Left ventricle myocardium superior (tissue), 1 donor: ENCODE measurements around the gene GPR176. TPM values are rescaled to one million over a fixed set of nuclear protein-coding genes. Genes with fewer than 3 reads are reported as not detected.

Experiments used
- ATAC-seq: fragments of 200-7000 bp; cut with Tn5 transposase; one replicate; pipeline ENCODE4 v1.9.1; 2020; ENCODE audit warnings: mild to moderate bottlenecking, moderate library complexity
- DNase-seq: peaks from one replicate; pipeline ENCODE4 v3.0.0-alpha.2; 2020
- intact Hi-C: fragments of 100-400 bp; cut with micrococcal nuclease; formaldehyde crosslinking; loops from one replicate; pipeline ENCODE4 v1.11.0; 2022
- total RNA-seq: library from RNA; stranded (reverse); fragmentation: NEBNext Ultra II Directional; extraction: Animal tissue kit (Norgen Biotek cat#: 25700); gene quantifications from one replicate; pipeline ENCODE4 v1.2.1, GENCODE V29; 2021
- donor health status: DM: no; HTN: yes; CAD: no; lungs with severe emphysema.

The GPR176 gene
- total RNA-seq, 1 donor from 2014 or later: 1.5 TPM

DNA sequence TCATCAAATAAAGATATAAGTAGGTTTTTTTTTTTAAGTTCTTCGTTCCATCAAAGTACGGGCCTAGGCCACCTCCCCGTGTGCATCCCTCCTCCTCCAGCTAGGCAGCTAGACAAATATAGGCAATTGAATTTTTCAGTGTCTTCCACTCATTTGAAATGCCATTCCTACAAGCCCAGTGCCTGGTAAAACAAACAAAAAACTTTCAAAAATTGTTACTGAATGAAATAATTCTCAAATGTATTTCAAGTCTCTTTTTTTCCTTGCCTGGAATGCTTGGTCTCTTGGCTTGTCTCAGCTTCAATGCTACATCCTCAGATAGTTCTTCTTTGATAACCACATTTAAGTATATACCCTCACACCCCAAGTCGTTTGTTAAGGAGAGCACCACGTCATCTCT is 17.6 kb upstream of the GPR176 start:
- DNase-seq (no peak), ATAC-seq (no peak)
- intact Hi-C loops: loop anchor here (10.0 kb wide), 1 partner anchor 153 kb away; the partner anchor contains the start of gene FSIP1

- DNase-seq: no peak
- intact Hi-C loops: loop anchor here (10.0 kb wide), 1 partner anchor 152 kb away; the partner anchor contains the start of gene FSIP1
- ATAC-seq: no peak
These were observed 16.6 kb upstream of the GPR176 start for GRCh38 chr15:39936681-39937080.

DNA sequence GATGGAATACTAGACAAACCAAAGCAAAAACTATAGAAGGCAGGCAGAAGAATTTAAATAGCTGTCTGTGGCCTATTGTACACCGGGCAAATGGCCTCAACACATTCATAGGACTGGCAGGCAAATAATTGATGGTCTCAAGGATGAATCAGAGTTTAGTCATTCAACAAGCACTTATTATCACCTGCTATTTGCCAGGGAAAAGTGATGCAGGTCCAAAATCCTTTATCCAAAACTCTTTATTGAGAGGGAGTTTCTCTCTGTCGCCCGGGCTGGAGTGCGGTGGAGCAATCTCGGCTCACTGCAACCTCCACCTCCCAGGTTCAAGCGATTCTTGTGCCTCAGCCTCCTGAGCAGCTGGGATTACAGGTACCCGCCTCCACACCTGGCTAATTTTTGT is 16.1 kb upstream of the GPR176 start:
- intact Hi-C loops: loop anchor here (10.0 kb wide), 1 partner anchor 151 kb away; the partner anchor contains the start of gene FSIP1
- no peak for DNase-seq
- no peak for ATAC-seq

GRCh38 chr15:39935241-39935640 is 15.2 kb upstream of the GPR176 start:
- intact Hi-C loops: loop anchor here (10.0 kb wide), 1 partner anchor 150 kb away; the partner anchor contains the start of gene FSIP1
- DNase-seq: no peak
- no peak for ATAC-seq

- intact Hi-C loops: loop anchor here (10.0 kb wide), 1 partner anchor 150 kb away; the partner anchor contains the start of gene FSIP1
- peak; percentile 7 for ATAC-seq
- no peak for DNase-seq
These were observed 14.5 kb upstream of the GPR176 start for GRCh38 chr15:39934397-39935071.

DNA sequence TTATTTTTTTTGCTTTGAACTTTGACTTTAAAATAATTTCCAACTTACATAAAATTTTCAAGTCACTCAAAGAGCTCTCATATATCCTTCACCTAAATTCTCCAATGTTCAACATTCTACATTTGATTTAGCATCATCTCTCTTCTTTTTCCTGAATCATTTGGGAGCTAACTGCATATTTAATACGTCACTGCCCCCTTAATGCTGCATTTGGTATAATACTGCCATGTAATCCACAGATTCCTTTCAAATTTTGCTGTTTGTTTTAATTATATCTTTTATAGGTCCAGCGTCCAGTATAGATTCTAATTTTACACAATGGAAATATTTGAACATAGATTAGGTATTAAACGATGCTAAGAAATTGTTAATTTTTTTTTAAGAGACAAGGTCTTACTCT is 11.5 kb upstream of the GPR176 start:
- no peak for ATAC-seq
- no peak for DNase-seq
- intact Hi-C loops: loop anchor here (10.0 kb wide), 1 partner anchor 147 kb away; the partner anchor contains the start of gene FSIP1

GRCh38 chr15:39926526-39926925 is 6.5 kb upstream of the GPR176 start:
- no peak for DNase-seq
- no peak for ATAC-seq
- intact Hi-C loops: no loop called here

GRCh38 chr15:39925112-39925842 is 5.2 kb upstream of the GPR176 start:
- ATAC-seq (no peak), DNase-seq (no peak)
- intact Hi-C loops: no loop called here

- intact Hi-C loops: no loop called here
- no peak for DNase-seq
- ATAC-seq: no peak
These were observed 4.4 kb upstream of the GPR176 start for GRCh38 chr15:39924437-39924836.

- no peak for DNase-seq
- intact Hi-C loops: no loop called here
- ATAC-seq: no peak
These were observed 2.5 kb upstream of the GPR176 start for GRCh38 chr15:39922462-39923092.

- no peak for ATAC-seq
- intact Hi-C loops: no loop called here
- no peak for DNase-seq
These were observed 1.2 kb upstream of the GPR176 start for GRCh38 chr15:39921274-39921638.

DNA sequence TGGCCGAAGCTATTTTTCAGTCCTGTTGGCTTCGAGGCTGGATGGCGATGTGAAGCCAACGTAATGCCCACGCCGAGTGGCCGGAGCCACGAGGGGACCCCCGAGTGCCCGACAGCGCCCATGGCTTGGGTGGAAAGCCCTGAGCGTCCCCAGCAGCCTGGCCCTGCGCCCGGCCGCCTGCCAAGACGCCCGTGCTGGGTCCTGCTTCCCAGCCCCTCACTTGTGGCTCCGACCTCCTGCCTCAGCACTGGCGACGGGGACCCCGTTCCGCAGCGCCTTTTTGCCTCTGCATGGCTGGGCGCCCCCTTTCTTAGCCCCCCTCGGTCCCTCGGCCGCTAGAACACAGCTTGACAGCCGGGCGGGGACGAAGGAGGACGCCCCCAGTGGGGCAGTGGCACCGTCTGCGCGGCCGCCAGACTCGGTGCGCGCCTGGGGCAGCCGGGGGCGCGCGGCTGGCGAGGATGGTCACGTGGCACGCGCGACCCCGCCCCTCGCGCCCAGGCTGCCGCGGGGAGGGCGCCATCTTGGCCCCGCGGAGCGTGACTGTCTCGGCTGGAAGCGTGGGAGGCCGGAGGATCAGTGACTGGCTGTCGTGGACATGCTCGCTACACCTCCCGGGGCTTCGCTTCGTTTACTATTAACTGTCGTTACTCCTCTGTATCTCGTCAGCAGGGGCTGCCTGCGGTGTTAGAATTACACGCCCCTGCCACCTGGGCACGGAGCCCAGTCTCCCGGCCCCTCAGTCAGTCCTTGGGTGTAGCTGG is 626 bp upstream of the GPR176 start:
- ATAC-seq: peak; percentile 98
- peak; percentile 90 for DNase-seq
- intact Hi-C loops: no loop called here

GRCh38 chr15:39919411-39919747 is 687 bp downstream of the GPR176 start:
- no peak for DNase-seq
- intact Hi-C loops: no loop called here
- ATAC-seq: no peak

DNA sequence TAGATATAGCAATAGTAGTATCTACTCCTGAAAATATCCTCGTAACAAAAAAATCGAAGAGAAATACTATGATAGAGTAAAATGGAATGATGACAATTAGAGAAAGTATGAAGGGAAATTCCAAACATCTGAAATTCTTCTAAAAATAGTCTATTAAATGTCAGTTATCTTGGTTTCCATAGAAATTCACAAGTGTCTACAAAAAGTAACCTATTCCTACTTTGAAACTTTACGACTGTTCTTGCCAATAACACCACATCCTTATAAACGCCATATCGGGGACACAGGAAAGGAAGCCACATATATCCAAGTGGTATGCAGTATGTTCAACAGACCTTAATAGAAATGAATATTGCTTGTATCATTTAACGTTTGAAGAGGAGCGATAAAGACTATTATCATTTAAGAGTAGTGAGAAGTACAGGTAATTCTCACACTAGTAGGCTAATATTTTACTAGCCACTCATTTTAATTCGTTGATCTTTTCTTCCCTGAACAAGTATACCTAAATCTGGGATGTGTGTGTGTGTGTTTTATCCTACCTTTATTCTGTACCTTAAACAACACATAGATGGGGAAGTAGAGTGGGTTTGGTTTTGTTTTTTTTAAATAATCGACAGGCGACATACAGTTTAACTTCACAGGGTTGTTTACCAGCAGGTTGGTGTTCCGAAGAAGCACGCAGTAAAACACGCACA is 1.2 kb downstream of the GPR176 start:
- no peak for DNase-seq
- intact Hi-C loops: no loop called here
- ATAC-seq: no peak

- intact Hi-C loops: no loop called here
- ATAC-seq (no peak), DNase-seq (no peak)
These were observed 5.1 kb downstream of the GPR176 start for GRCh38 chr15:39914977-39915376.

DNA sequence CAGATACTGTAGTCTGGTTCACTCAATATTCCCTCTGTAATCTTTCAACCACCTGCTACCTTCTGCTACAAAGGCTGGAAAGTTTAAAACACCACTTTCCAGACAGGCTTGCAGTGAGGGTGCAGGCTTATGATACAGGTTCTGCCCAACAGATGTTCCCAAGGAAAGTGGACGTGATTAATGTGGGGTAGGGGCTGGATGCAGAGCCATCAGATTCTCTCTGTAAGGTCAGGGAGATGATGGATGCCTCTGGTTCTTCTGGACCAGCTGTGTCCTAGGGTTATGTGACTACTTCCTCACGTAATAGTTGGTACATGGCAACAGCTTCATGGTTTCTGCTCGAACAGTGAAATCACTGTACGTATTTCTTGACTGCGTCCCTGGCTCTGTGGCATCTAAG is 11.1 kb downstream of the GPR176 start:
- ATAC-seq (no peak), DNase-seq (no peak)
- intact Hi-C loops: no loop called here

DNA sequence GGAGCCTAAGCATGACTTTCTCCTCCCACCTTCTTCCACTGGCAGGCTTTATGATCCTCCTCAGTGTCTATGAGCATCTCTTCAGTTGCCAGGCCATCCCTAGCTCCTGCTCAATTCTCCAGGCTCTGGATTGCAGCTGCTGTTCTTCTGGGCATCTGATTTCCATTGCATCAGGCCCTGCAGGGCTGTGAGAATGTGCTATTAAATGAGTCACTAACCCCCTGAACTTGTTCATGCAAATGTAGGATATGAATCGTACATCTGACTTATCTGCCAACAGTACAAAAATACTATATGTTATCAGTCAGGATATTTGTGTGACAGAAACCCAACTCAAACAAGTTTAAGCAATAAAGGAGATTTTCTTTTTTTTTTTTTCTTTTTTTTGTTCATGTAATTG is 11.9 kb downstream of the GPR176 start:
- no peak for ATAC-seq
- intact Hi-C loops: no loop called here
- no peak for DNase-seq

DNA sequence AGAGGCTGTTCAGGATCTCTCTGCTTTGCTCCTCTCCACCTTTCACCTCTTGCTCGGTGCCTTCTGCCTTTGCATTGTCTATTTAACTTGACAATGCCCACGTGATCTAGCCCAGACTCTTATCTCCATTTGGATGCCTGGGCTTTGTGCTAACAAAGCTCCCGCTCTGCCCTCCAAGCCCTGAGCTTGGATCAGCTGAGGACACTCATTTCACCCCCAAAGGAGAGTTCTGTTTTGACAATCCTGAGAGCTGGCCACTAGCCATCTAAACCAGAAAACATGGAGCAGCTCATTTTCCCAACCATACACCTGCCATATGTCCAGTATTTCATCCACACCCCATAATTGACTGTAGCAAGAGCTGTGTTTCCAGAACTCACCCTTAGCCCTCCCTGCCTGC is 12.8 kb downstream of the GPR176 start:
- no peak for DNase-seq
- ATAC-seq: no peak
- intact Hi-C loops: no loop called here

DNA sequence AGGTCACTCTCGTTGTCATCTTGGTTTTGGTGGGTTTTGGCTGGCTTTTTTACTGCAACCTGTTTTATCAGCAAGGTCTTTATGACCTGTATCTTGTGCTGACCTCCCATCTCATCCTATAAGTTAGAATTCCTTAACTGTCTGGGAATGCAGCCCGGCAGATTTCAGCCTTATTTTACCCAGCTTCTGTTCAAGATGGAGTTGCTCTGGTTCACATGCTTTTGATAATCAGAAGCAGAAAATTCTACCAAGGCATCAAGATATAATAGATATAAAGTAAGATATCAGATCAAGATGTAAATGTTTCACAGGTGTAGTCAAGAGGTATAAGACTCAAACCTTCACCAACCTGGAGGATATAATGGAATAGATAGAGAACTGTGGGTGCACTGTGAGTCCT is 16.0 kb downstream of the GPR176 start:
- ATAC-seq (no peak), DNase-seq (no peak)
- intact Hi-C loops: no loop called here
